IPS DF 4.7 (cell line): ENCODE measurements around the gene RAPGEF3.

Experiments used
- DNase-seq: peaks from one replicate; pipeline ENCODE4 v3.0.0-alpha.2; 2013; ENCODE audit warnings: low spot score; ENCODE audit errors: extremely low read depth

Gene RAPGEF3

GRCh38 chr12:47777741-47778558 is 19.3 kb upstream of the RAPGEF3 start:
- no peak for DNase-seq

GRCh38 chr12:47777151-47777550 is 18.5 kb upstream of the RAPGEF3 start:
- DNase-seq = no peak

- no peak for DNase-seq
These were observed 17.9 kb upstream of the RAPGEF3 start for GRCh38 chr12:47776471-47777143.

- DNase-seq = no peak
These were observed 16.6 kb upstream of the RAPGEF3 start for GRCh38 chr12:47775100-47775911.

GRCh38 chr12:47774663-47775062 is 16.0 kb upstream of the RAPGEF3 start:
- no peak for DNase-seq

- DNase-seq = no peak
These were observed 15.3 kb upstream of the RAPGEF3 start for GRCh38 chr12:47773858-47774580.

GRCh38 chr12:47773062-47773857 is 14.6 kb upstream of the RAPGEF3 start, which contains the start of gene SLC48A1:
Gene SLC48A1, plus strand, starts transcription at chr12:47773238. Its CDS starts 67 bp downstream, at chr12:47773305.
- DNase-seq = no peak

- DNase-seq = no peak
These were observed 14.0 kb upstream of the RAPGEF3 start for GRCh38 chr12:47772738-47773061.

GRCh38 chr12:47772094-47772660 is 13.5 kb upstream of the RAPGEF3 start:
- DNase-seq = no peak

GRCh38 chr12:47771304-47771703 is 12.6 kb upstream of the RAPGEF3 start:
- no peak for DNase-seq

GRCh38 chr12:47770086-47770726 is 11.5 kb upstream of the RAPGEF3 start:
- DNase-seq = no peak

GRCh38 chr12:47769234-47770085 is 10.8 kb upstream of the RAPGEF3 start:
- no peak for DNase-seq

- DNase-seq = no peak
These were observed 9.7 kb upstream of the RAPGEF3 start for GRCh38 chr12:47768323-47768811.

- DNase-seq = no peak
These were observed 8.6 kb upstream of the RAPGEF3 start for GRCh38 chr12:47767216-47767724.

GRCh38 chr12:47766502-47767215 is 8.0 kb upstream of the RAPGEF3 start:
- DNase-seq = no peak

GRCh38 chr12:47763481-47764346 is 5.0 kb upstream of the RAPGEF3 start:
- no peak for DNase-seq
